PC-3 (cell line): ENCODE data around the gene SOBP. TPM values are rescaled to one million over a fixed set of nuclear protein-coding genes. Genes with fewer than 3 reads are reported as not detected.
A peak's percentile ranks its signal among the peaks of the same experiment; 100 is the strongest.

Experiments used
- ATAC-seq: fragments of 200-7000 bp; cut with Tn5 transposase; 2 replicates; pipeline ENCODE4 v1.9.1; 2020; ENCODE audit warnings: mild to moderate bottlenecking, moderate library complexity
- Bru-seq: library from RNA; stranded (reverse); fragments of 400-500 nt; gene quantifications from one replicate; lab custom pipeline; 2021; lab: Mats Ljungman, UMichigan
- BruChase-seq, 2 experiments: library from RNA; stranded (reverse); fragments of 400-500 nt; gene quantifications; one replicate each; lab custom pipeline; 2021; lab: Mats Ljungman, UMichigan
- BruUV-seq: library from RNA; stranded (reverse); fragments of 400-500 nt; replicated peaks from 2 replicates; lab custom pipeline; 2021; lab: Mats Ljungman, UMichigan
- CTCF ChIA-PET: fragments of 300-600 bp; sonication (Branson Sonifier 250); formaldehyde crosslinking; loops from one replicate; lab custom pipeline; 2022; ENCODE audit warnings: antibody characterized with exemption; lab: Charles Lee
- POLR2A ChIA-PET: fragments of 300-600 bp; sonication (Branson Sonifier 250); formaldehyde crosslinking; loops from one replicate; lab custom pipeline; 2022; ENCODE audit warnings: antibody characterized with exemption; ENCODE audit not compliant: unreplicated experiment; lab: Charles Lee
- DNase-seq: peaks from one replicate; pipeline ENCODE4 v3.0.0-alpha.2; 2015
- H2AFZ ChIP-seq: fragments of 300-600 bp; sonication (generic); 2 replicates; pipeline ENCODE4 v1.6.0; 2016; ENCODE audit warnings: antibody characterized with exemption, low read length
- H3F3A ChIP-seq: fragments of 300-600 bp; sonication (generic); one replicate; pipeline ENCODE4 v1.6.0; 2017; ENCODE audit warnings: antibody characterized with exemption, low read length, control low read depth, mild to moderate bottlenecking; ENCODE audit not compliant: unreplicated experiment
- H3K27ac ChIP-seq: fragments of 300-600 bp; sonication (generic); 2 replicates; pipeline ENCODE4 v1.5.1; 2016; ENCODE audit warnings: mild to moderate bottlenecking, low read length
- H3K27me3 ChIP-seq: fragments of 300-600 bp; sonication (generic); 2 replicates; pipeline ENCODE4 v1.6.1; 2016; ENCODE audit warnings: low read length, mixed read lengths
- H3K36me3 ChIP-seq: fragments of 300-600 bp; sonication (generic); 2 replicates; pipeline ENCODE4 v1.6.1; 2016; ENCODE audit warnings: low read depth, mixed run types, low read length, mixed read lengths
- H3K4me1 ChIP-seq: fragments of 300-600 bp; sonication (generic); 2 replicates; pipeline ENCODE4 v1.5.1; 2016; ENCODE audit warnings: low read length; ENCODE audit not compliant: insufficient read depth
- H3K4me2 ChIP-seq: fragments of 300-600 bp; sonication (generic); 2 replicates; pipeline ENCODE4 v1.6.0; 2016; ENCODE audit warnings: low read length
- H3K4me3 ChIP-seq: fragments of 300-600 bp; sonication (generic); 2 replicates; pipeline ENCODE4 v1.5.1; 2016; ENCODE audit warnings: mild to moderate bottlenecking, low read length, mixed read lengths
- H3K79me2 ChIP-seq: fragments of 300-600 bp; sonication (generic); 2 replicates; pipeline ENCODE4 v1.6.1; 2017; ENCODE audit warnings: low read length, mixed read lengths
- H3K9ac ChIP-seq: fragments of 300-600 bp; sonication (generic); 2 replicates; pipeline ENCODE4 v1.6.0; 2016; ENCODE audit warnings: mild to moderate bottlenecking, low read length
- H3K9me2 ChIP-seq: fragments of 300-600 bp; sonication (generic); replicated peaks from 2 replicates; pipeline ENCODE4 v1.6.1; 2016; ENCODE audit warnings: mixed run types, low read length, mixed read lengths
- H3K9me3 ChIP-seq: fragments of 300-600 bp; sonication (generic); 2 replicates; pipeline ENCODE4 v1.6.1; 2016; ENCODE audit warnings: low read length, mixed read lengths
- H4K20me1 ChIP-seq: fragments of 300-600 bp; sonication (generic); 2 replicates; pipeline ENCODE4 v1.6.1; 2016; ENCODE audit warnings: low read length, mixed read lengths
- CTCF ChIP-seq: fragments of 300-600 bp; sonication (generic); conservative IDR thresholded peaks from 2 replicates; pipeline ENCODE4 v1.5.1; 2017; ENCODE audit warnings: antibody characterized with exemption, low read depth, mild to moderate bottlenecking, low read length
- EZH2 ChIP-seq: fragments of 300-600 bp; sonication (generic); IDR thresholded peaks from one replicate; pipeline ENCODE4 v1.6.1; 2017; ENCODE audit warnings: antibody characterized with exemption, mild to moderate bottlenecking, low read length; ENCODE audit not compliant: unreplicated experiment
- EZH2phosphoT487 ChIP-seq: fragments of 300-600 bp; sonication (generic); IDR thresholded peaks from 2 replicates; pipeline ENCODE4 v1.6.1; 2018; ENCODE audit warnings: mild to moderate bottlenecking, antibody characterized with exemption, low read length, borderline replicate concordance
- intact Hi-C: fragments of 100-400 bp; cut with micrococcal nuclease; formaldehyde crosslinking; loops from 2 replicates; pipeline ENCODE4 v1.9.0; 2023
- long read RNA-seq: library from polyadenylated mRNA; unstranded; transcript quantifications from one replicate; pipeline ENCODE4 v2.0.0, GENCODE V29; 2021; ENCODE audit not compliant: unreplicated experiment
- total RNA-seq: library from RNA; depleted of rRNA; stranded (reverse); fragments of >200 nt; gene quantifications from 2 replicates; pipeline ENCODE4 v1.2.3, GENCODE V29; 2014; rRNA removed

The SOBP gene
- total RNA-seq (0.15 and 0.17 TPM in 2 replicates), Bru-seq, nascent RNA (percentile 13 among the genes with signal in this experiment), BruChase-seq, experiment 1, labeled RNA remaining after a 6-hour chase (percentile 11 among the genes with signal in this experiment), BruChase-seq, experiment 2, labeled RNA remaining after a 2-hour chase (percentile 12 among the genes with signal in this experiment)
- long read RNA-seq = 0 reads

GRCh38 chr6:107489636-107490565 is at the start of gene SOBP:
Gene SOBP, plus strand, starts transcription at chr6:107490117. Its CDS starts 500 bp downstream, at chr6:107490617.
- Histone ChIP-seq H3K9me2 (no peaks in the 10 kb centered on the region), H3K79me2 (no peaks in the 10 kb centered on the region), H3F3A (no peaks in the 10 kb centered on the region), H3K27me3 (peaks cover 62% of the 10 kb centered on the region), H3K9me3 (no peaks in the 10 kb centered on the region), H3K4me2 (peak within 1 kb of the TSS; percentile 87), H3K27ac (no peak within 1 kb of the TSS), H3K9ac (no peak within 1 kb of the TSS), H4K20me1 (no peaks in the 10 kb centered on the region), H3K4me1 (no peaks in the 10 kb centered on the region), H3K4me3 (peak within 1 kb of the TSS; percentile 74), H3K36me3 (no peaks in the 10 kb centered on the region), H2AFZ (peak within 1 kb of the TSS; percentile 93)
- CTCF ChIA-PET = interaction anchor here (0.6 kb wide), 1 partner anchor 172 kb away, joined by 6 read pairs; no protein-coding TSS in a partner anchor
- BruUV-seq = no TSS peak
- POLR2A ChIA-PET = interaction anchor here (0.7 kb wide), 1 partner anchor 168 kb away, joined by 11 read pairs; no protein-coding TSS in a partner anchor
- no peak for DNase-seq
- intact Hi-C loops = no loop called here
- TF ChIP-seq EZH2phosphoT487 = no peak
- TF ChIP-seq EZH2 = no peak
- TF ChIP-seq CTCF = no peak
- ATAC-seq = peak; percentile 72

GRCh38 chr6:107440936-107441335 is 49.0 kb upstream of the SOBP start:
- Histone ChIP-seq H3K9me2 (no peaks in the 10 kb centered on the region), H3K27me3 (no peaks in the 10 kb centered on the region), H2AFZ (no peak overlapping the region), H3K27ac (no peak overlapping the region), H3K36me3 (no peaks in the 10 kb centered on the region; the same call in 1 of the 2 replicates), H3K79me2 (no peaks in the 10 kb centered on the region), H3K4me1 (no peaks in the 10 kb centered on the region), H3K4me3 (no peak overlapping the region), H3K9ac (no peak overlapping the region), H3F3A (no peaks in the 10 kb centered on the region), H4K20me1 (no peaks in the 10 kb centered on the region), H3K4me2 (no peak overlapping the region), H3K9me3 (no peaks in the 10 kb centered on the region)
- BruUV-seq = no TSS peak
- DNase-seq (no peak), ATAC-seq (no peak)
- ChIA-PET POLR2A (no interaction called here), CTCF (no interaction called here)
- intact Hi-C loops = no loop called here
- TF ChIP-seq CTCF (no peak), EZH2 (no peak), EZH2phosphoT487 (no peak)
